Mesenchymal stem cell (in vitro differentiated cells and primary cell): ENCODE measurements around the gene KIRREL2.

Experiments used
- DNase-seq: peaks from one replicate; pipeline ENCODE4 v3.0.0-alpha.2; 2013
- H2AFZ ChIP-seq: one replicate; pipeline ENCODE4 v1.6.1; 2013; ENCODE audit warnings: low read depth, mild to moderate bottlenecking, control low read depth, inconsistent platforms, low read length, moderate library complexity
- H2AK5ac ChIP-seq: 2 replicates; pipeline ENCODE4 v1.6.1; 2013; ENCODE audit warnings: low read length, moderate library complexity, mild to moderate bottlenecking, inconsistent platforms; ENCODE audit not compliant: severe bottlenecking
- H2BK120ac ChIP-seq: one replicate; pipeline ENCODE4 v1.6.1; 2013; ENCODE audit warnings: low read depth, mild to moderate bottlenecking, inconsistent platforms, low read length, moderate library complexity
- H2BK12ac ChIP-seq, 2 experiments: one replicate each; pipeline ENCODE4 v1.6.1; 2013; ENCODE audit warnings: inconsistent platforms in 2 of 2, low read length in 2 of 2, mild to moderate bottlenecking in 2 of 2, moderate library complexity in 2 of 2, control low read depth in 1 of 2
- H2BK15ac ChIP-seq: one replicate; pipeline ENCODE4 v1.6.1; 2013; ENCODE audit warnings: mild to moderate bottlenecking, low read depth, inconsistent platforms; ENCODE audit not compliant: poor library complexity, severe bottlenecking
- H2BK5ac ChIP-seq: 2 replicates; pipeline ENCODE4 v1.6.1; 2013; ENCODE audit warnings: low read depth, mild to moderate bottlenecking, low read length, control low read depth, inconsistent platforms; ENCODE audit not compliant: poor library complexity, severe bottlenecking
- H3K14ac ChIP-seq, 2 experiments: one replicate each; pipeline ENCODE4 v1.6.1; 2013; ENCODE audit warnings: inconsistent platforms in 2 of 2, low read length in 2 of 2, control low read depth in 1 of 2, mild to moderate bottlenecking in 1 of 2, moderate library complexity in 1 of 2
- H3K18ac ChIP-seq, 2 experiments: one replicate each; pipeline ENCODE4 v1.6.1; 2013; ENCODE audit warnings: inconsistent platforms in 2 of 2, low read length in 2 of 2, control low read depth in 1 of 2, low read depth in 1 of 2, mild to moderate bottlenecking in 1 of 2
- H3K23ac ChIP-seq, 2 experiments: one replicate each; pipeline ENCODE4 v1.6.1; 2013; ENCODE audit warnings: inconsistent platforms in 2 of 2, low read length in 2 of 2, mild to moderate bottlenecking in 2 of 2, moderate library complexity in 2 of 2, control low read depth in 1 of 2
- H3K27ac ChIP-seq: 2 replicates; pipeline ENCODE4 v1.5.1; 2013; ENCODE audit warnings: mild to moderate bottlenecking, moderate library complexity, low read length, control low read depth, inconsistent platforms; ENCODE audit not compliant: poor library complexity, severe bottlenecking
- H3K27me3 ChIP-seq, 2 experiments: 2 replicates each; pipeline versions ENCODE4 v1.6.1 to v1.7.0; 2013; ENCODE audit warnings: low read length in 2 of 2, mild to moderate bottlenecking in 2 of 2, moderate library complexity in 2 of 2, control low read depth in 1 of 2, inconsistent platforms in 1 of 2; ENCODE audit not compliant: control insufficient read depth in 1 of 2, insufficient read depth in 1 of 2
- H3K36me3 ChIP-seq, 2 experiments: 2 replicates each; pipeline versions ENCODE4 v1.6.1 to v1.7.0; 2013; ENCODE audit warnings: low read length in 2 of 2, control low read depth in 1 of 2, inconsistent platforms in 1 of 2, low read depth in 1 of 2, mild to moderate bottlenecking in 1 of 2; ENCODE audit not compliant: insufficient read depth in 2 of 2, control insufficient read depth in 1 of 2
- H3K4ac ChIP-seq, 2 experiments: one replicate each; pipeline ENCODE4 v1.6.1; 2013; ENCODE audit warnings: inconsistent platforms in 2 of 2, low read length in 2 of 2, mild to moderate bottlenecking in 2 of 2, moderate library complexity in 2 of 2, control low read depth in 1 of 2, low read depth in 1 of 2
- H3K4me1 ChIP-seq: 2 replicates; pipeline ENCODE4 v1.6.1; 2013; ENCODE audit warnings: low read depth, low read length, control low read depth; ENCODE audit not compliant: control insufficient read depth, insufficient read depth
- H3K4me2 ChIP-seq: 2 replicates; pipeline ENCODE4 v1.6.1; 2013; ENCODE audit warnings: low read length, mild to moderate bottlenecking, inconsistent platforms; ENCODE audit not compliant: poor library complexity, severe bottlenecking
- H3K4me3 ChIP-seq, 2 experiments: 2 replicates each; pipeline versions ENCODE4 v1.5.1 to v1.7.0; 2013; ENCODE audit warnings: low read length in 2 of 2, mild to moderate bottlenecking in 2 of 2, control low read depth in 1 of 2, low read depth in 1 of 2; ENCODE audit not compliant: insufficient read depth in 1 of 2
- H3K79me1 ChIP-seq: replicated peaks from 2 replicates; pipeline ENCODE4 v1.6.1; 2013; ENCODE audit warnings: mild to moderate bottlenecking, control low read depth, low read length, inconsistent platforms; ENCODE audit not compliant: poor library complexity, severe bottlenecking
- H3K9ac ChIP-seq: 2 replicates; pipeline ENCODE4 v1.7.0; 2013; ENCODE audit warnings: mild to moderate bottlenecking, low read length, moderate library complexity
- H3K9me3 ChIP-seq: 2 replicates; pipeline ENCODE4 v1.7.0; 2013; ENCODE audit warnings: mild to moderate bottlenecking, low read length; ENCODE audit not compliant: control insufficient read depth
- H4K8ac ChIP-seq: one replicate; pipeline ENCODE4 v1.6.1; 2013; ENCODE audit warnings: inconsistent platforms, mild to moderate bottlenecking, low read length, moderate library complexity
- H4K91ac ChIP-seq: one replicate; pipeline ENCODE4 v1.6.1; 2013; ENCODE audit warnings: mild to moderate bottlenecking, low read length, inconsistent platforms
- WGBS: methylation state at CpG from one replicate; pipeline ENCODE4 v1.1.7; 2013; ENCODE audit warnings: mixed read lengths; 5-methylcytosine and 5-hydroxymethylcytosine counted together

The KIRREL2 gene

GRCh38 chr19:35883882-35884281 is 27.2 kb downstream of the KIRREL2 start:
- H3K4ac ChIP-seq = no peak overlapping the region
- H2BK15ac ChIP-seq = no peak overlapping the region
- H2AFZ ChIP-seq = no peak overlapping the region
- no peak overlapping the region for H3K18ac ChIP-seq
- 66% methylated on average over 2 of the region's 2 CpGs for WGBS
- no peak overlapping the region for H4K8ac ChIP-seq
- no peak overlapping the region for H3K4me2 ChIP-seq
- DNase-seq = no peak
- peaks cover 3 to 4% of the 10 kb centered on the region in 2 experiments for H3K27me3 ChIP-seq
- H3K23ac ChIP-seq = no peak overlapping the region
- no peak overlapping the region for H2AK5ac ChIP-seq
- H2BK120ac ChIP-seq = no peak overlapping the region
- no peaks in the 10 kb centered on the region for H3K79me1 ChIP-seq
- no peak overlapping the region for H3K9ac ChIP-seq
- no peak overlapping the region for H2BK5ac ChIP-seq
- H3K9me3 ChIP-seq = no peaks in the 10 kb centered on the region
- peaks cover 22% of the 10 kb centered on the region in 2 experiments for H3K36me3 ChIP-seq
- no peak overlapping the region for H3K4me3 ChIP-seq
- H2BK12ac ChIP-seq = no peak overlapping the region
- H3K14ac ChIP-seq = no peak overlapping the region
- no peak overlapping the region for H4K91ac ChIP-seq
- no peak overlapping the region for H3K27ac ChIP-seq
- peaks cover 9% of the 10 kb centered on the region for H3K4me1 ChIP-seq

- Histone ChIP-seq H3K9ac (no peak overlapping the region), H4K91ac (no peak overlapping the region), H3K4me3 (no peak overlapping the region), H2BK120ac (no peak overlapping the region), H2AFZ (no peak overlapping the region), H3K36me3 (peaks cover 36% of the 10 kb centered on the region in 2 experiments), H2BK15ac (no peak overlapping the region), H3K79me1 (peaks cover under 1% of the 10 kb centered on the region), H3K9me3 (no peaks in the 10 kb centered on the region), H3K4me1 (no peaks in the 10 kb centered on the region), H3K4me2 (no peak overlapping the region), H3K23ac (no peak overlapping the region), H2AK5ac (no peak overlapping the region), H3K14ac (no peak overlapping the region), H3K18ac (no peak overlapping the region), H4K8ac (no peak overlapping the region), H2BK5ac (no peak overlapping the region), H3K27me3 (no peaks in the 10 kb centered on the region), H3K27ac (no peak overlapping the region), H2BK12ac (no peak overlapping the region), H3K4ac (no peak overlapping the region)
- over 99% methylated on average over 6 of the region's 6 CpGs for WGBS
- DNase-seq = no peak
These were observed 28.6 kb downstream of the KIRREL2 start for GRCh38 chr19:35885225-35885738.

- Histone ChIP-seq H3K14ac (no peak overlapping the region), H3K4me1 (no peaks in the 10 kb centered on the region), H2AK5ac (no peak overlapping the region), H3K79me1 (peaks cover 2% of the 10 kb centered on the region), H2BK12ac (no peak overlapping the region), H3K27me3 (no peaks in the 10 kb centered on the region), H2BK5ac (no peak overlapping the region), H3K4me2 (no peak overlapping the region), H2BK120ac (no peak overlapping the region), H3K9ac (no peak overlapping the region), H2BK15ac (no peak overlapping the region), H2AFZ (no peak overlapping the region), H4K8ac (no peak overlapping the region), H3K4me3 (no peak overlapping the region), H4K91ac (no peak overlapping the region), H3K23ac (no peak overlapping the region), H3K9me3 (no peaks in the 10 kb centered on the region), H3K4ac (no peak overlapping the region), H3K18ac (no peak overlapping the region), H3K36me3 (peaks cover 40 to 42% of the 10 kb centered on the region in 2 experiments), H3K27ac (no peak overlapping the region)
- WGBS = 98% methylated on average over 6 of the region's 8 CpGs
- DNase-seq = no peak
These were observed 29.2 kb downstream of the KIRREL2 start for GRCh38 chr19:35885904-35886303.

DNA sequence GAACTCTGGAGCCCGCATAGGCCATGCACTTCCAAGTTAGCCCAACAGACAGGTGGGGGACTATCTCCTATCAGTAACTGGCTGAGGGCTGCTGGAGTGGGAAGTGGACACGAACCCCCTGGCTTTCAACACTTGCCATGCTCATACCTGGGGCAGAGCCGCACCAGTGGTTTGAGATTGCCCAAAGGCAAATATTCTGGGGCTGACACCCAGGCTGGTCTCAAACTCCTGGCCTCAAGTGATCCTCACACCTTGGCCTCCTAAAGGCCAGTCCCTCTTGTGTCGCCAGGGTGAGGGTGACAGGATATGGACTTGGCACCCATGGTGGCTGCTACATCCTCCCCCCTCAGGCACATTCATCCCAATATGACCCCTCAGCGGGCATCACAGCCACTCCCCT is 30.5 kb downstream of the KIRREL2 start:
- H3K4me3 ChIP-seq = no peak overlapping the region
- no peaks in the 10 kb centered on the region for H3K9me3 ChIP-seq
- no peak overlapping the region for H3K4ac ChIP-seq
- no peak overlapping the region for H2AFZ ChIP-seq
- peaks cover 43 to 46% of the 10 kb centered on the region in 2 experiments for H3K36me3 ChIP-seq
- H2BK12ac ChIP-seq = no peak overlapping the region
- WGBS = 100% methylated on average over 5 of the region's 5 CpGs
- H2BK120ac ChIP-seq = no peak overlapping the region
- H3K23ac ChIP-seq = no peak overlapping the region
- H3K79me1 ChIP-seq = peaks cover 3% of the 10 kb centered on the region
- no peak for DNase-seq
- no peak overlapping the region for H3K14ac ChIP-seq
- no peak overlapping the region for H2BK5ac ChIP-seq
- H3K27ac ChIP-seq = no peak overlapping the region
- no peak overlapping the region for H2BK15ac ChIP-seq
- no peak overlapping the region for H4K91ac ChIP-seq
- H2AK5ac ChIP-seq = no peak overlapping the region
- no peaks in the 10 kb centered on the region for H3K4me1 ChIP-seq
- H3K27me3 ChIP-seq = no peaks in the 10 kb centered on the region
- no peak overlapping the region for H4K8ac ChIP-seq
- H3K18ac ChIP-seq = no peak overlapping the region
- H3K9ac ChIP-seq = no peak overlapping the region
- no peak overlapping the region for H3K4me2 ChIP-seq
